ENCODE measurements around the gene GOLGA6L7.
A peak's percentile ranks its signal among the peaks of the same experiment; 100 is the strongest.
"Not testable (repeated sequence)": the region's sequence is repeated elsewhere in the genome, so short reads cannot be mapped to it uniquely, and the experiment has no call there.

Gene GOLGA6L7

GRCh38 chr15:28848521-28848920 is at the start of gene GOLGA6L7:
Gene GOLGA6L7, minus strand, starts transcription at chr15:28848644. Its CDS starts 95 bp downstream, at chr15:28848549.
- DNase-seq, result peak; percentile 17

GRCh38 chr15:28897861-28898585 is 49.6 kb upstream of the GOLGA6L7 start:
- DNase-seq, result no peak

- DNase-seq, result no peak
These were observed 48.5 kb upstream of the GOLGA6L7 start for GRCh38 chr15:28896951-28897350.

GRCh38 chr15:28895566-28895965 is 47.1 kb upstream of the GOLGA6L7 start:
- DNase-seq, result no peak

- no peak for DNase-seq
These were observed 46.7 kb upstream of the GOLGA6L7 start for GRCh38 chr15:28895146-28895545.

GRCh38 chr15:28894631-28895030 is 46.2 kb upstream of the GOLGA6L7 start:
- DNase-seq, result no peak

- no peak for DNase-seq
These were observed 44.6 kb upstream of the GOLGA6L7 start for GRCh38 chr15:28892789-28893610.

GRCh38 chr15:28891588-28891987 is 43.1 kb upstream of the GOLGA6L7 start:
- DNase-seq, result no peak

- no peak for DNase-seq
These were observed 42.5 kb upstream of the GOLGA6L7 start for GRCh38 chr15:28890711-28891495.

- not testable (repeated sequence) for DNase-seq
These were observed 41.8 kb upstream of the GOLGA6L7 start for GRCh38 chr15:28890291-28890690.

- DNase-seq, result not testable (repeated sequence)
These were observed 41.4 kb upstream of the GOLGA6L7 start for GRCh38 chr15:28889871-28890270.

GRCh38 chr15:28889346-28889745 is 40.9 kb upstream of the GOLGA6L7 start:
- DNase-seq, result no peak

GRCh38 chr15:28888900-28889299 is 40.5 kb upstream of the GOLGA6L7 start:
- DNase-seq, result no peak

- DNase-seq, result no peak
These were observed 40.0 kb upstream of the GOLGA6L7 start for GRCh38 chr15:28888302-28888894.

GRCh38 chr15:28887339-28888174 is 39.1 kb upstream of the GOLGA6L7 start:
- no peak for DNase-seq

GRCh38 chr15:28886431-28887338 is 38.2 kb upstream of the GOLGA6L7 start:
- no peak for DNase-seq

- peak; percentile 73 for DNase-seq
These were observed 37.4 kb upstream of the GOLGA6L7 start, which contains the start of gene APBA2 for GRCh38 chr15:28885630-28886430. Gene APBA2, plus strand, starts transcription at chr15:28885974. Its CDS starts 167,911 bp downstream, at chr15:29053885.

GRCh38 chr15:28885128-28885629 is 36.7 kb upstream of the GOLGA6L7 start:
- DNase-seq, result peak; percentile 36

GRCh38 chr15:28884151-28884940 is 35.9 kb upstream of the GOLGA6L7 start:
- no peak for DNase-seq

Measured in hematopoietic multipotent progenitor cell treated with erythropoietin and hydrocortisone succinate and interleukin-3 and kit ligand, for 4 days (in vitro differentiated cells).